ENCODE measurements around the gene RASL10B.

- TF ChIP-seq POLR2AphosphoS5 (IDR thresholded peaks at IDR 0.05; ENCODE audit: low read depth, low read length) (no peak), POLR2A (IDR thresholded peaks at IDR 0.05; ENCODE audit: low read depth, low read length) (no peak), PAX5 (IDR thresholded peaks at IDR 0.05; ENCODE audit: insufficient read depth, low read length, severe bottlenecking) (no peak)
Observed at GRCh38 chr17:35731917-35732805, 722 bp downstream of the RASL10B start.
